Stimulated activated CD8-positive, alpha-beta memory T cell treated with anti-CD3 and anti-CD28 coated beads, Interleukin-15, amount 100 ng/mL, for 48 hours (primary cell): ENCODE results near the gene CTSC.

Experiments
- DNase-seq, 2 donors: peaks; one replicate each; pipeline ENCODE4 v3.0.0-alpha.2; 2020; ENCODE audit warnings: low read depth in 2 of 2

The CTSC gene

GRCh38 chr11:88317536-88317935 is 20.0 kb downstream of the CTSC start:
- no peak for DNase-seq

- no peak for DNase-seq
These were observed 21.5 kb downstream of the CTSC start for GRCh38 chr11:88315981-88316441.

- no peak for DNase-seq
These were observed 22.5 kb downstream of the CTSC start for GRCh38 chr11:88315015-88315414.

- no peak for DNase-seq
These were observed 24.1 kb downstream of the CTSC start for GRCh38 chr11:88313441-88313840.

GRCh38 chr11:88312628-88313027 is 24.9 kb downstream of the CTSC start:
- DNase-seq, result no peak

- DNase-seq, result no peak
These were observed 27.3 kb downstream of the CTSC start for GRCh38 chr11:88310246-88310645.

GRCh38 chr11:88308576-88308975 is 29.0 kb downstream of the CTSC start:
- no peak for DNase-seq

- no peak for DNase-seq
These were observed 29.6 kb downstream of the CTSC start for GRCh38 chr11:88307749-88308425.

GRCh38 chr11:88306785-88307184 is 30.8 kb downstream of the CTSC start:
- no peak for DNase-seq

GRCh38 chr11:88305430-88305829 is 32.1 kb downstream of the CTSC start:
- no peak for DNase-seq

GRCh38 chr11:88304352-88304751 is 33.2 kb downstream of the CTSC start:
- no peak for DNase-seq

- no peak for DNase-seq
These were observed 34.5 kb downstream of the CTSC start for GRCh38 chr11:88303037-88303436.

- DNase-seq, result no peak
These were observed 35.9 kb downstream of the CTSC start for GRCh38 chr11:88301488-88302140.

- DNase-seq, result no peak
These were observed 36.5 kb downstream of the CTSC start for GRCh38 chr11:88300888-88301487.

GRCh38 chr11:88297863-88298262 is 39.7 kb downstream of the CTSC start:
- no peak for DNase-seq

- no peak for DNase-seq
These were observed 40.1 kb downstream of the CTSC start for GRCh38 chr11:88297421-88297820.

- no peak for DNase-seq
These were observed 42.5 kb downstream of the CTSC start for GRCh38 chr11:88295028-88295427.

GRCh38 chr11:88293931-88294330 is 43.6 kb downstream of the CTSC start:
- no peak for DNase-seq

- no peak for DNase-seq
These were observed 45.2 kb downstream of the CTSC start for GRCh38 chr11:88292171-88292843.

- no peak for DNase-seq
These were observed 49.0 kb downstream of the CTSC start for GRCh38 chr11:88288560-88288959.

GRCh38 chr11:88284336-88285050 is 53.0 kb downstream of the CTSC start:
- no peak for DNase-seq
